Stimulated activated CD8-positive, alpha-beta memory T cell treated with anti-CD3 and anti-CD28 coated beads, Interleukin-12 subunit alpha, Interleukin-12 subunit beta, amount 100 ng/mL, for 1 hour (primary cell): ENCODE data around the gene TEX35.
"Not testable (repeated sequence)": the region's sequence is repeated elsewhere in the genome, so short reads cannot be mapped to it uniquely, and the experiment has no call there.

Experiments
- DNase-seq: peaks from one replicate; pipeline ENCODE4 v3.0.0-alpha.2; 2020; ENCODE audit warnings: low read depth

TEX35 gene

GRCh38 chr1:178541829-178542553 lies 29.1 kb downstream of the TEX35 start:
- peak; percentile 11 for DNase-seq

GRCh38 chr1:178542554-178543289 lies 29.8 kb downstream of the TEX35 start:
- peak; percentile 75 for DNase-seq

- no peak for DNase-seq
Observed at GRCh38 chr1:178543290-178543607, 30.3 kb downstream of the TEX35 start.

- no peak for DNase-seq
Observed at GRCh38 chr1:178544531-178544930, 31.6 kb downstream of the TEX35 start.

- DNase-seq = no peak
Observed at GRCh38 chr1:178548108-178548507, 35.2 kb downstream of the TEX35 start.

GRCh38 chr1:178551307-178551706 lies 38.4 kb downstream of the TEX35 start:
- DNase-seq = no peak

GRCh38 chr1:178551940-178552339 lies 39.0 kb downstream of the TEX35 start:
- no peak for DNase-seq

- no peak for DNase-seq
Observed at GRCh38 chr1:178552856-178553255, 39.9 kb downstream of the TEX35 start.

- DNase-seq = not testable (repeated sequence)
Observed at GRCh38 chr1:178554351-178554750, 41.4 kb downstream of the TEX35 start.

GRCh38 chr1:178555613-178556012 lies 42.7 kb downstream of the TEX35 start:
- not testable (repeated sequence) for DNase-seq

- not testable (repeated sequence) for DNase-seq
Observed at GRCh38 chr1:178558816-178559215, 45.9 kb downstream of the TEX35 start.

- no peak for DNase-seq
Observed at GRCh38 chr1:178560871-178561376, 48.0 kb downstream of the TEX35 start.

GRCh38 chr1:178563099-178563820 lies 50.4 kb downstream of the TEX35 start:
- DNase-seq = no peak

- no peak for DNase-seq
Observed at GRCh38 chr1:178564086-178564782, 51.3 kb downstream of the TEX35 start.

- no peak for DNase-seq
Observed at GRCh38 chr1:178564783-178565180, 51.9 kb downstream of the TEX35 start.

GRCh38 chr1:178565586-178565985 lies 52.7 kb downstream of the TEX35 start:
- DNase-seq = no peak

GRCh38 chr1:178566187-178566586 lies 53.3 kb downstream of the TEX35 start:
- DNase-seq = no peak

GRCh38 chr1:178571807-178572206 lies 58.9 kb downstream of the TEX35 start:
- no peak for DNase-seq
